ENCODE results near the gene TMPRSS15.

Gene TMPRSS15

GRCh38 chr21:18228060-18228739 is 175.4 kb downstream of the TMPRSS15 start:
- DNase-seq (ENCODE audit: low read depth): no peak
- H3K4me3 ChIP-seq (ENCODE audit: low read depth, low read length): no peak overlapping the region
- TF ChIP-seq CTCF (IDR thresholded peaks at IDR 0.05; ENCODE audit: low read depth, low read length, missing control alignments): no peak

- no peak for TF ChIP-seq CTCF (IDR thresholded peaks at IDR 0.05; ENCODE audit: low read depth, low read length, missing control alignments)
- no peak for DNase-seq (ENCODE audit: low read depth)
Measured at GRCh38 chr21:18222346-18222745, 181.2 kb downstream of the TMPRSS15 start.

GRCh38 chr21:18220498-18220897 is 183.1 kb downstream of the TMPRSS15 start:
- TF ChIP-seq CTCF (IDR thresholded peaks at IDR 0.05; ENCODE audit: low read depth, low read length, missing control alignments): no peak
- no peak overlapping the region for H3K4me3 ChIP-seq (ENCODE audit: low read depth, low read length)

More at GRCh38 chr21:18222346-18222745, 181.2 kb downstream of the TMPRSS15 start:
- H3K4me3 ChIP-seq (ENCODE audit: low read depth, low read length): no peak overlapping the region

More at GRCh38 chr21:18220498-18220897, 183.1 kb downstream of the TMPRSS15 start:
- DNase-seq (ENCODE audit: low read depth): no peak
